GM19395 (cell line): ENCODE results near the gene ATE1.
"Not testable (repeated sequence)": the region's sequence is repeated elsewhere in the genome, so short reads cannot be mapped to it uniquely, and the experiment has no call there.

ENCODE experiments used
- ATAC-seq: cut with Tn5 transposase; IDR thresholded peaks from one replicate; pipeline ENCODE4 v1.9.1; 2021; ENCODE audit warnings: mild to moderate bottlenecking, moderate library complexity; ENCODE audit not compliant: unreplicated experiment

The ATE1 gene

DNA sequence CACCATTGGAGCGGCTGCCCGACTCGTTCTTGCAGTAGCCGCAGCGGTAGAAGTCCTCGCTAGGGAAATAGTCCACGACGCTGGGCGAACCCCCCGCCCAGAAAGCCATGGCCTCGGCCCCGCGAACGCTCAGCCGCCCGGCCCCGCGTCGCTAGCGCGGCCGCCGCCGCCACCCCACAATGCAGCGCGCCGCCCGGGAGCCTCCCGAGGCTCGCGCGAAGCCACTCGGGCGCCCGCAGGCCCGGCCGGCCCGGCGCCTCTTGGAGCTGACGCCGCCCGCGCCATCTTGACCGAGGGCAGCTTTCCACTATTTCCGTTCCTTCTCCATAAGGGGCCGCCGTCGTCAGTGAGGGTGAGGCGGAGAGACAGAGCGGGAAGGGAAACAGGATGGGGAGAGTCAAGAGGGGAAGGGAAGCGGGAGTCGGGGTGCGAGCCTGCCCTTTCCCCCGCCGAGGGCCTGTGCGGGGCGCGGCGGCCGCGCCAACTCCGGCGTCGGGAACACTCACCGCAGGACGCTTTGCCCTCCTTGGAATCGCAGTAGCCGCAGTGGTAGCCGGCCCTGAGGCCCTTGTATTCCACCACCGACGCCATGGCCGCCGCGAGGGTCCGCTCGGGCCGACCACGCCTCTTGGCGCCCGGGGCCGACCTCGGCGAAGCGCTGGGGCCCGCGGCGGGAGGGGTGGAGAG is at the start of gene ATE1:
Gene ATE1 (minus strand): TSS at position 191 of the 687 bp plus-strand sequence. CDS start 82 bp downstream, at position 109.
- peak; percentile 81 for ATAC-seq

- ATAC-seq: no peak
Observed at GRCh38 chr10:121976607-121977006, 48.8 kb upstream of the ATE1 start.

DNA sequence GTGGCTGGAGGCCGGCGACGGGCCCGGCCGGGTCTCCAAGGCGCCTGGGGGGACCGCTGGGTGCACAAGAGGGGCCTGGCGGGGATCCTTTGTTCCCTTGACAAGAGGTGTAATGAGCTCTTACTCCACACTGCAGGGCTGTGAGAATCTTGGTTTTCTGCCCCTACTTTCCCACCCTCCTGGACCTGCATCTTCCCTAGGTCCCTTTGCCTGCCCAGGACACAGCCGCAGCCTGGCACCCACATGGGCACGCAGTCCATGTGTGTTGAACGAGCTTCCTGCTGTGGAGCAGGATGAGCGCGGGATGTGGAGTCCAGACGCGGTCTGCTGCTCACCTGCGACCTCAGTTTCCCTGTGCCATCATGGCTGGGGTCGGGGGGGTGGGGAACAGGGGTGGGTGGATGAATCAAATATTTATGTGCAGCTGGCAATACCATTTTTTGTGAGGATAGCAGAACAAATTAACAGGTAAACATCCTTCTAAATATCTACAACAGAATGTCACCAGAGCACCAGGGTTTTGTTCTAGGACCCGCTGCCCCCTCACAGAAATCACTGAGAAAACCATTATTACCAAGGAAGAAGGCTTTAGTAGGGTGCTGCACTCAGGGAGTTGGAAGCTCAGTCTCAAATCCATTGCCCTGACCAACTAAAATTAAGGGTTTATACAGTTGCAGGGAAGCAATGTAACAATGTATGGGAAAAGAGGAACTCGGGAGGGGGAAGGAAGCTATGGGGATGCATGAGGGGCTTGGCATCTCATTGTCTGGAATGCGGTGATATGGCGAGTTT is 47.7 kb upstream of the ATE1 start:
- peak; percentile 25 for ATAC-seq

DNA sequence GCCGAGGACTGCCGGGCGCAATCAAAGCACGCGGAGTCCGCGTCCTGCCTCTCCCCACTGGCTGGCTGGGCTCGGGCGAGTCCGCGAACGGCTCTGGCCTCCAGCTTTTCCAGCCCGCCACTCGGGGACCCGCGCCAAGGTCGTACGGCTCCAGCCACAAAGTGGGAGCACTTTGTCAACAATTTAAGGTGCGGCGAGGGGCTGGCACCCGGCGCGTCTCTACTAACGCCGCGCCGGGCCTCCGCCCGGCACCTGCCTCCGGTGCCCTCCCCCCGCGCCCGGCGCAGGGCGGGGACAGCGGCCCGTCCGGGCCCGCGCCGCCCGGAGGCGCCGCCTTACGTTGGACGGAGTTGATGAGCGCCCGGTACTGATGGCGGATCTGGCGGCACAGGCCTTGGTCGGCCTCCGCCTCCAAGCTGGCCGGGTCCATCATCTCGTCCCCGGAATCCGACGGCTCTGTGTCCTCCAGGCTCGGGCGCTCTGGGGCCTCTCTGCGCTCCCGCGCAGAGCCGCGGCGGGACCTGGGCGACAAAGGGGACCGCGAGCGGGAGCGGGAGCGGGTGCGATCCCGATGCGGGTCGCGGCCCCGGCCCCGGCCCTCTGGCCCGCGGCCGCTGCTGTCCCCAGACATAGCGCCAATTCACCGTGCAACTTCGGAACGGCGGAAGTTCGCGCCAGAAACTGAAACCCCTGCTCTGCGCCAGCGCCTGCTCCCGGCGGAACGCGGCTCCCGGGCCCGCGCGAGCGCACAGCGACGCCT is 46.9 kb upstream of the ATE1 start, which contains the start of gene NSMCE4A:
Gene NSMCE4A (minus strand): TSS at position 683 of the 760 bp plus-strand sequence. CDS start 52 bp downstream, at position 631.
- peak; percentile 86 for ATAC-seq

GRCh38 chr10:121974019-121974534 is 46.2 kb upstream of the ATE1 start:
- ATAC-seq: peak; percentile 37

DNA sequence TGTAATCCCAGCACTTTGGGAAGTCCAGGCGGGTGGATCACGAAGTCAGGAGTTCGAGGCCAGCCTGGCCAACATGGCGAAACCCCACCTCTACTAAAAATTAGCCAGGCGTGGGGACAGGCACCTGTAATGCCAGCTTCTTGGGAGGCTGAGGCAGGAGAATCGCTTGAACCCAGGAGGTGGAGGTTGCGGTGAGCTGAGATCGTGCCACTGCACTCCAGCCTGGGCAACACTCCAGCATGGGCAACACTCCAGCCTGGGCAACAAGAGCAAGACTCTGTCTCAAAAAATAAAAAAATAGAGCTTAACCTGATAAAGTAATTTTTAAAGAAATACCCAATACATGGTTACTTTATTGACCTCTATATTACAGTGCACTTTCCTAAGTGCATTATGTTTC is 41.3 kb upstream of the ATE1 start:
- ATAC-seq: not testable (repeated sequence)

DNA sequence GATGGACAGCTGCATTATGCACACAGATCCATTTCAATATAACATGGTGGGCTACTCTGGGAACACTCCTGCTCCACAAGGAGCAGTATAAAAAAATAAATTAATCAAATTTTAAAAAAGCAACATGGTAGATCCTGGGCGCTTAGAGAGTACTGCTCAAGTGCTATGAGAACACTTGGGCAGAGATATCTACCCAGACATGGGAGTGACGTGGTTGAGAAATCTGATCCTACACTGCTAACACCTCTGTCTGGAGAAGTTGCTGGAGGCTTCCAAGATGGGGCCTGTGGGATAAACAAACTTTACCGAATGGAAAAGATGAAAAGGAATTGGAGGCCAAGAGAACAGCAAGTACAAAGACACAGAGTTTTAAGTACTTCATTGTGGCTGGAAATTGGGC is 38.2 kb upstream of the ATE1 start:
- ATAC-seq: no peak

DNA sequence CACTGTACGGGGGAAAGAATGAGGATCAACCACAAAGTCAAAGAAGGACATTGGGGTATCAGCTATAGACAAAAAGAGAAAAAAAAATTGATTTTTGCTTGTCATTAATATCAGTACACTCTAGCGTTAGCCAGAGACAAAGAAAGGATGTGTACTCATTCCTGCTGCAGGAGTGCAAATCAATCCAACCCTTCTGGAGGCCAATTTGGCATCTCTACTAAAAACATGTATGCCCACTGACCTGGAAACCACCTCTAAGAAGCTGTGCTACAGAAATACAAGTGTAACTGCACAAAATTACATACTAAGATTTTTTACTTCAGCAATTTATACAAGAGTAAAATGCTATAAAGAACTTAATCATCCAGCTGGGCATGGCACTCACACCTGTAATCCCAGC is 33.6 kb upstream of the ATE1 start:
- ATAC-seq: no peak

DNA sequence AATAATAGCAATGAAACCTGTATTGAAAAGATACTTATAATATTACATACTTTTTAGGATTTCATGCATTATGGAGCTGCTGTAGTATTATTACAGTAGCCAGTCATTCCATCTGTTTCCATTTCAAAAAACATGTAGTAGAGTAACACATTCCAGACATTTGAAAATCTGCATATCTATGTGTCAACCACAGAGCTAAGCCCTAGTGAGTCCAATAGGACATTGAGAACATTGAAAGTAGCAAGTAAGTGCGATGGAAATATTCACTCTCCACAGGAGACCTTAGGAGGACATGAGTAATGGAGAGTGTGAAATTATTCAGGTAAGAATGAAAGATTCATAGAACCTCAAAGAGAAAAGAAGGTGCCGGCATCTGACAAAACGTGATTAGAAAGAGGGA is 31.8 kb upstream of the ATE1 start:
- no peak for ATAC-seq

GRCh38 chr10:121956111-121957061 is 28.6 kb upstream of the ATE1 start:
- ATAC-seq: no peak

- ATAC-seq: no peak
Observed at GRCh38 chr10:121952226-121952625, 24.4 kb upstream of the ATE1 start.

DNA sequence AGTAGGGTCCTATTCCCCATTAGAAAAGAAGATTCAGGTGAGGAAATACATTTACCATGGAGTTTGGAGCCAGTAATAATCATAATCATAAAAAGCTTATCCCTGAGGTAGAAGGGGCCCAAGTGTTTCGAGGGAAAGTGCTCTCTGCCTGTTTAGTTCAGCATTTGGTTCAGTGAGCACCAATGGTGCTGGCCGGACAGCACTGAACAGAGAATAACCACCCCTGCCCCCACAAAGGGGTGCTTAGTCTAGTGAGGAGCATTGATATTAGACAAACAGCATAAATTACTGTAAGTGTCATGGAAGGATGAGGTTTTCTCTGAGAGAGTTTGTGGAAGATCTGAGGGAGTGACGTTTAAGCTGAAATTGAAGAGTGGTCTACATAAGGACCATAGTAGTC is 21.6 kb upstream of the ATE1 start:
- ATAC-seq: no peak

DNA sequence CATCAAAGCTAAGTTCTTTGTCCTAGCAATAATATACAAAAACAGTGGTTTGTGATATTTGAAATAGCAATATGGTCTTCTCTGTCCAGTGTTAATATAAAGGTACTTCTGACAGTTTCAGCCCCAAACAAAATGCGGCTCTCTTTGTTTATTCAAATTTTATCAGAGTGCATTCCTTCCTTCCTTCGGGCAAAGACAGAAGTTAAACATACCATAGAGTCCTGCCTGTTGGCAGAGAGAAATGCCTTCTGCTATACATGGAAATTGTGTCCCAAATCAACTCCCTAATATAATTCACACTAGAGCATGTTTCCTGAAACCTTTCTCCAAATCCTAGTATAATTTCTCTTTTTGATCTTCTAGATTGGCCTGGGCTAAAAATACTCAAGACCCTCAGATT is 21.2 kb upstream of the ATE1 start:
- ATAC-seq: no peak

GRCh38 chr10:121947343-121948330 is 19.8 kb upstream of the ATE1 start:
- ATAC-seq: no peak

DNA sequence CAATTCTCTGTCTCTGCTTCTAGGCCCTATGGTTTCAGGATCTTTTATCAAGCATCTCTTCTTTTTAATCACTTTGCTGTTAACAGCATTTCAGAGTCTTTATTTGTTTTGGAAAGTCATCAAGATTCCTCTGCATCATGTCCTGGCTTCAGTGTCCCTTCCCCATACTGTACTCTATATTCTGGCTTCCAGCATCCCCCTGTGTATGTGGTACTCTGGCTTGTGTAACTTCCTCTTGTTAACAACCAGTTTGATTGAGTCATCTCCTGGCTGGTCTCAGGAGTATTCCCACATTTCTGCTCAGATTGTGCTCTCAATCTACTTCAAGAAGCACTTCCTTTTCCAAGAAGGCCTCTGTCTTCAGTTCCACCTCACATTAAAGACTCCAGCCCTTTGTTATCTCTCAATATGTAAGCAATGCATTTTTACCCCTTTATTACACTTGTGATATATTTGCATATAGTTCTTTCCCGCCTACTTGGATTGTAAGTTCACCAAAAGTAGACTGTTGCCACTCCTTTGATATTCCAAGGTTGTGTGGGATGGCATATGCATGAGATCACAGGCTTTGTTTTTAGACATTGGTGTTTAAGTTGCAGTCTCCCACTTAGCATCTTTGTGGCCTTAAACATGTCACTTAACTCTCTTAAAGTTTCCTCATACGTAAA is 15.1 kb upstream of the ATE1 start:
- no peak for ATAC-seq

- no peak for ATAC-seq
Observed at GRCh38 chr10:121941532-121941931, 13.7 kb upstream of the ATE1 start.

DNA sequence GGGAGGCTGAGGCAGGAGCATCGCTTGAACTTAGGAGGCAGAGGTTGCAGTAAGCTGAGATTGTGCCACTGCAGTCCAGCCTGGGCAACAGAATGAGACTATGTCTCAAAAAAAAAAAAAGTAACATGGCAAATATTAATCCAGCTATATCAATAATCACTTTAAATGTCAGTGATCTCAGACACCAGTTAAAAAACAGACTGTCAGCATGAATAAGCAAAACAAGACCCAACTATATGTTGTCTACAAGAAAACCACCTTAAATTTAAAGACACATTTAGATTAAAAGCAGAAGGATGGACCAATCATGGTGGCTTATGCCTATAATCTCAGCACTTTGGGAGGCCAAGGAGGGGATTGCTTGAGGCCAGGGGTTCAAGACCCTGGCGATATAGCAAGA is 8.5 kb upstream of the ATE1 start:
- no peak for ATAC-seq

- no peak for ATAC-seq
Observed at GRCh38 chr10:121935702-121936101, 7.9 kb upstream of the ATE1 start.
